Nephron (organoid): ENCODE results near the gene CTNND2.

ENCODE experiments used
- H3K27ac Mint-ChIP-seq, 3 experiments: 2 replicates each; pipeline ENCODE4 v1.8.0; 2020; ENCODE audit warnings: mixed read lengths in 3 of 3, mild to moderate bottlenecking in 2 of 3, moderate library complexity in 1 of 3
- H3K27me3 Mint-ChIP-seq: 2 replicates; pipeline ENCODE4 v1.8.0; 2021; ENCODE audit warnings: low read depth, mild to moderate bottlenecking, moderate library complexity, mixed read lengths
- H3K36me3 Mint-ChIP-seq: 2 replicates; pipeline ENCODE4 v1.8.0; 2020; ENCODE audit warnings: low read depth, mixed read lengths
- H3K4me1 Mint-ChIP-seq: 2 replicates; pipeline ENCODE4 v1.8.0; 2020; ENCODE audit warnings: mixed read lengths
- H3K4me3 Mint-ChIP-seq, 3 experiments: 2 replicates each; pipeline ENCODE4 v1.8.0; 2020; ENCODE audit warnings: mild to moderate bottlenecking in 3 of 3, mixed read lengths in 3 of 3, moderate library complexity in 2 of 3
- H3K9me3 Mint-ChIP-seq: 2 replicates; pipeline ENCODE4 v1.8.0; 2020; ENCODE audit warnings: mixed read lengths
- TF ChIP-seq, protein P1 (sequence below), 3 experiments: fragments of 200-600 bp; sonication (generic); IDR thresholded peaks; one replicate each; pipeline ENCODE4 v1.5.0; 2021; ENCODE audit warnings: antibody characterized with exemption in 3 of 3; ENCODE audit not compliant: unreplicated experiment in 3 of 3

CTNND2 gene

DNA sequence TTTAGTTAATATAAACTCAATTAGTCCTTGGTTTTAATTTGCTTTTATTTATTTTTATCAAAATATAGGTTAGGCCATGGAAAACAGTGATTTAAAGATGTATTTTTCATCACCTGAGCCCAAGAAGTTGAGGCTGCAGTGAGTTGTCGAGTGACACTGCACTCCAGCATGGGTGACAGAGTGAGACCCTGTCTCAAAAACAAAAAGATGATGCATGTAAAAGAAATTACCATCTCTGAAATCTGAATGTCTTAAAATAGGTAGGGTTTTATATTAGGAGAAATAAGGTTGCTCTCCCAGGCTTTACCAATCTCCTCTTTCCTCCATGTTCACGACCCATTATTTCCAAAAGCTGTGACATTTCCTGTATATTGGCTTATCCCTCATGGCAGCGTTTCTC lies 980.9 kb downstream of the CTNND2 start:
- no peaks in the 10 kb centered on the region for H3K27me3 Mint-ChIP-seq
- TF ChIP-seq, protein P1, sequence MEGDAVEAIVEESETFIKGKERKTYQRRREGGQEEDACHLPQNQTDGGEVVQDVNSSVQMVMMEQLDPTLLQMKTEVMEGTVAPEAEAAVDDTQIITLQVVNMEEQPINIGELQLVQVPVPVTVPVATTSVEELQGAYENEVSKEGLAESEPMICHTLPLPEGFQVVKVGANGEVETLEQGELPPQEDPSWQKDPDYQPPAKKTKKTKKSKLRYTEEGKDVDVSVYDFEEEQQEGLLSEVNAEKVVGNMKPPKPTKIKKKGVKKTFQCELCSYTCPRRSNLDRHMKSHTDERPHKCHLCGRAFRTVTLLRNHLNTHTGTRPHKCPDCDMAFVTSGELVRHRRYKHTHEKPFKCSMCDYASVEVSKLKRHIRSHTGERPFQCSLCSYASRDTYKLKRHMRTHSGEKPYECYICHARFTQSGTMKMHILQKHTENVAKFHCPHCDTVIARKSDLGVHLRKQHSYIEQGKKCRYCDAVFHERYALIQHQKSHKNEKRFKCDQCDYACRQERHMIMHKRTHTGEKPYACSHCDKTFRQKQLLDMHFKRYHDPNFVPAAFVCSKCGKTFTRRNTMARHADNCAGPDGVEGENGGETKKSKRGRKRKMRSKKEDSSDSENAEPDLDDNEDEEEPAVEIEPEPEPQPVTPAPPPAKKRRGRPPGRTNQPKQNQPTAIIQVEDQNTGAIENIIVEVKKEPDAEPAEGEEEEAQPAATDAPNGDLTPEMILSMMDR (IDR thresholded peaks at IDR 0.05; ENCODE audit: unreplicated experiment in 3 of 3), result no peak
- no peaks in the 10 kb centered on the region for H3K36me3 Mint-ChIP-seq
- no peak overlapping the region for H3K4me3 Mint-ChIP-seq
- H3K27ac Mint-ChIP-seq, result no peak overlapping the region
- H3K4me1 Mint-ChIP-seq, result no peaks in the 10 kb centered on the region
- H3K9me3 Mint-ChIP-seq, result peaks cover 3% of the 10 kb centered on the region
